ENCODE results near the gene CHTOP.

Gene CHTOP

GRCh38 chr1:153611356-153611755, 22.5 kb upstream of the CHTOP start:
- TF ChIP-seq, protein P1, sequence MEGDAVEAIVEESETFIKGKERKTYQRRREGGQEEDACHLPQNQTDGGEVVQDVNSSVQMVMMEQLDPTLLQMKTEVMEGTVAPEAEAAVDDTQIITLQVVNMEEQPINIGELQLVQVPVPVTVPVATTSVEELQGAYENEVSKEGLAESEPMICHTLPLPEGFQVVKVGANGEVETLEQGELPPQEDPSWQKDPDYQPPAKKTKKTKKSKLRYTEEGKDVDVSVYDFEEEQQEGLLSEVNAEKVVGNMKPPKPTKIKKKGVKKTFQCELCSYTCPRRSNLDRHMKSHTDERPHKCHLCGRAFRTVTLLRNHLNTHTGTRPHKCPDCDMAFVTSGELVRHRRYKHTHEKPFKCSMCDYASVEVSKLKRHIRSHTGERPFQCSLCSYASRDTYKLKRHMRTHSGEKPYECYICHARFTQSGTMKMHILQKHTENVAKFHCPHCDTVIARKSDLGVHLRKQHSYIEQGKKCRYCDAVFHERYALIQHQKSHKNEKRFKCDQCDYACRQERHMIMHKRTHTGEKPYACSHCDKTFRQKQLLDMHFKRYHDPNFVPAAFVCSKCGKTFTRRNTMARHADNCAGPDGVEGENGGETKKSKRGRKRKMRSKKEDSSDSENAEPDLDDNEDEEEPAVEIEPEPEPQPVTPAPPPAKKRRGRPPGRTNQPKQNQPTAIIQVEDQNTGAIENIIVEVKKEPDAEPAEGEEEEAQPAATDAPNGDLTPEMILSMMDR (conservative IDR thresholded peaks at IDR 0.05; ENCODE audit: low read depth) = no peak
- DNase-seq (ENCODE audit: low spot score) = no peak
- peak overlapping the region; percentile 99 for H3K27ac ChIP-seq
- ChIA-PET CTCF (interaction anchor here (4.5 kb wide), 1 partner anchor 39 kb away, joined by 23 read pairs; no protein-coding TSS in a partner anchor), POLR2A (ENCODE audit: low non-redundant PET) (interaction anchor here (1.5 to 7.6 kb wide), 2 partner anchors 15 to 23 kb away, joined by 6 to 56 read pairs; partner anchors contain the start of genes CHTOP, S100A1 and S100A13)

- ChIA-PET CTCF (interaction anchor here (4.5 kb wide), 1 partner anchor 40 kb away, joined by 23 read pairs; no protein-coding TSS in a partner anchor), POLR2A (ENCODE audit: low non-redundant PET) (interaction anchor here (0.6 to 7.6 kb wide), 6 partner anchors 14 to 46 kb away, joined by 3 to 56 read pairs (median 4); partner anchors contain the start of genes CHTOP, S100A1 and S100A13)
- no peak for DNase-seq (ENCODE audit: low spot score)
- peak overlapping the region; percentile 99 for H3K27ac ChIP-seq
- TF ChIP-seq, protein P1 (conservative IDR thresholded peaks at IDR 0.05; ENCODE audit: low read depth) = no peak
These were observed 21.6 kb upstream of the CHTOP start for GRCh38 chr1:153612111-153612754.

DNA sequence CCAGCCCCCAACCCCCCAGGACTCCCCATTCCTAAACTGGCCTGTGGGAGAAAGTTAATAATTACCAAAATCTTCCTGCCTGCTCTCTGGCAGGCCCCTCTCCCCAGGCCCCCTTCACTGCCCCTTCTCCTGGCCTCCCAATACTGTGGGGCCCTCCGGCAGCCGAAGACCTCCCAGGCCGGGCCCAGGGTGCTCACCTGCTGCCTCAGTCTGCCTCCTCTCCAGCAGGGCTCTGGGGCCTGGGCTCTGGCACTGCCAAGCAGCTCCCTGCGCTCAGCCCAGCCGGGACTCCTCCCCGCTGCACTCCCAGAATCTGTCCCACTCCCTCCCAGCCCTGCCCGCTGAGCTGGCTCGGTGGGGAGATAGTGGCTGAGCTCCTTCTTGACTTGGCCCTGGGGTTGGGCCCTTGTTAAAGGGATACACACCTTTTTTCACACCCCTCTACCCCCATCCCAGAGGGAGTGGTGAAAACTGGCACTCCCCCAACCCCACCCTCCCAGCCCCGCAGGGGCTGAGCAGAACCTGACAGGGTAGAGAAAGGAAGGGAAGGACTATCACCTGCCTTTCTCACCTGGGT, 21.0 kb upstream of the CHTOP start, which contains the start of gene S100A16:
Gene S100A16, minus strand, starts transcription at position 383 of the 577 bp plus-strand sequence. CDS start 4,986 bp downstream, outside the sequence.
- CTCF ChIA-PET = interaction anchor here (4.5 kb wide), 1 partner anchor 40 kb away, joined by 23 read pairs; no protein-coding TSS in a partner anchor
- peak; percentile 92 for DNase-seq (ENCODE audit: low spot score)
- TF ChIP-seq, protein P1 (conservative IDR thresholded peaks at IDR 0.05; ENCODE audit: low read depth) = no peak
- POLR2A ChIA-PET (ENCODE audit: low non-redundant PET) = interaction anchor here (0.5 to 7.6 kb wide), 9 partner anchors 14 to 701 kb away, joined by 3 to 56 read pairs (median 3); partner anchors contain the start of genes CHTOP, S100A1 and S100A13
- H3K27ac ChIP-seq = peak within 1 kb of the TSS; percentile 99

DNA sequence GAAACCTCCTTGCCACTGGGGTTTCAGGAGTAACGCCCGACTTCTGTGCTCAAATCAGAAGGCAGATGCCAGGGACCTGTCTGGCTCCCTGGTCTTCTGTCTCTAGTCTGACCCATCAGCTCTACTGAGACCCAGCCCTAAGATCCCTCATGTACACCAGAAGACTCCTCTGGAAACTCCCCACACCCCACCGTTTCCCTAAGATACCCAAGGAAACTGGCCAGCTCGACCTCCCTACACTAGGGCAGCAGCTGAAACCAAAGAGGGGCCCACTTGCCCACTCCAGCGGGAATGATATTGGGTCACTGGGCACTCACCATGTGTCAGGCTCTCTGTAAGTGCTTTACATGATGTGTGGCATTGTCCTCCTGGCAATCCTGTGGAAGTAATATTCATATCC, 20.5 kb upstream of the CHTOP start:
- ChIA-PET CTCF (interaction anchor here (4.5 kb wide), 1 partner anchor 41 kb away, joined by 23 read pairs; no protein-coding TSS in a partner anchor), POLR2A (ENCODE audit: low non-redundant PET) (interaction anchor here (0.5 to 7.6 kb wide), 6 partner anchors 13 to 701 kb away, joined by 3 to 56 read pairs (median 3); partner anchors contain the start of genes CHTOP, S100A1 and S100A13)
- no peak for DNase-seq (ENCODE audit: low spot score)
- peak overlapping the region; percentile 99 for H3K27ac ChIP-seq
- TF ChIP-seq, protein P1 (conservative IDR thresholded peaks at IDR 0.05; ENCODE audit: low read depth) = no peak

- H3K27ac ChIP-seq = peak overlapping the region; percentile 99
- ChIA-PET POLR2A (ENCODE audit: low non-redundant PET) (interaction anchor here (7.6 kb wide), 1 partner anchor 12 kb away, joined by 56 read pairs; the partner anchor contains the start of genes S100A1 and S100A13), CTCF (interaction anchor here (0.6 to 4.5 kb wide), 4 partner anchors 42 to 1750 kb away, joined by 3 to 23 read pairs (median 3); no protein-coding TSS in a partner anchor)
- no peak for DNase-seq (ENCODE audit: low spot score)
- TF ChIP-seq, protein P1 (conservative IDR thresholded peaks at IDR 0.05; ENCODE audit: low read depth) = no peak
These were observed 19.5 kb upstream of the CHTOP start for GRCh38 chr1:153614189-153614900.

Data from RWPE1 (cell line).